HFFc6 (cell line): ENCODE data around the gene RAMP2. TPM values are rescaled to one million over a fixed set of nuclear protein-coding genes. Genes with fewer than 3 reads are reported as not detected.

ENCODE experiments used
- DNase-seq: peaks from one replicate; pipeline ENCODE4 v3.0.0-alpha.2; 2018
- H3K27ac Mint-ChIP-seq: 2 replicates; pipeline ENCODE4 v1.8.0; 2020; ENCODE audit warnings: mild to moderate bottlenecking, mixed read lengths
- H3K27me3 Mint-ChIP-seq: 2 replicates; pipeline ENCODE4 v1.8.0; 2021; ENCODE audit warnings: mild to moderate bottlenecking, moderate library complexity, mixed read lengths; ENCODE audit not compliant: insufficient read depth
- H3K36me3 Mint-ChIP-seq: 2 replicates; pipeline ENCODE4 v1.8.0; 2021; ENCODE audit warnings: low read depth, mixed read lengths
- H3K4me1 Mint-ChIP-seq: 2 replicates; pipeline ENCODE4 v1.8.0; 2020; ENCODE audit warnings: low read depth, mixed read lengths
- H3K4me3 Mint-ChIP-seq: 2 replicates; pipeline ENCODE4 v1.8.0; 2020; ENCODE audit warnings: mild to moderate bottlenecking, moderate library complexity, mixed read lengths
- H3K9me3 Mint-ChIP-seq: 2 replicates; pipeline ENCODE4 v1.8.0; 2020; ENCODE audit warnings: mild to moderate bottlenecking, mixed read lengths
- total RNA-seq, 6 experiments: library from RNA; stranded (reverse); fragmentation: NEBNext Ultra II Directional; extraction: Animal tissue kit (Norgen Biotek cat#: 25700); gene quantifications; 2 replicates in 1 of 6; 3 replicates in 5 of 6; pipeline ENCODE4 v1.2.3, GENCODE V29; 2021
- TF ChIP-seq, protein P1 (sequence below): fragments of 200-600 bp; sonication (generic); IDR thresholded peaks from 2 replicates; pipeline ENCODE4 v1.5.0; 2021; ENCODE audit warnings: antibody characterized with exemption, mild to moderate bottlenecking

Gene RAMP2
- total RNA-seq, 6 experiments from 2014 or later, result 0.40 to 1.3 (median 0.80) TPM

DNA sequence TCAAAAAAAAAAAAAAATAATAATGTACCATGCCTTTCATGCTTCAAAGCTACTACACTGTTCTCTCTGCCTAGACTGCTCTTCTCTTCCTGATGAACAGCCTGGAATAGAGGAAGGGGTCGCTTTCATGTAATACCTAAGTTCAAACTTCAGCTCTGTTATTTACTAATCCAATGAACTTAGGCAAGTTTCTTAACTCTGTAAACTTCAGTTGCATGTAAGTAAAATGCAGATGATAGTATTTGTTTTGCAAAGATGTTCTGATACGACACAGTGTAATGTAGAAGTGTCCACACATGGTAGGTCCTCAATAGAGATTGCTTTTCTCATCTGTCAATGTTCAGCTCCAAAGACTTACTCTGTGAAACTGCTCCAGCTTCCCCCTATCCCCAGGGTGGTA lies 30.9 kb downstream of the RAMP2 start:
- TF ChIP-seq, protein P1, sequence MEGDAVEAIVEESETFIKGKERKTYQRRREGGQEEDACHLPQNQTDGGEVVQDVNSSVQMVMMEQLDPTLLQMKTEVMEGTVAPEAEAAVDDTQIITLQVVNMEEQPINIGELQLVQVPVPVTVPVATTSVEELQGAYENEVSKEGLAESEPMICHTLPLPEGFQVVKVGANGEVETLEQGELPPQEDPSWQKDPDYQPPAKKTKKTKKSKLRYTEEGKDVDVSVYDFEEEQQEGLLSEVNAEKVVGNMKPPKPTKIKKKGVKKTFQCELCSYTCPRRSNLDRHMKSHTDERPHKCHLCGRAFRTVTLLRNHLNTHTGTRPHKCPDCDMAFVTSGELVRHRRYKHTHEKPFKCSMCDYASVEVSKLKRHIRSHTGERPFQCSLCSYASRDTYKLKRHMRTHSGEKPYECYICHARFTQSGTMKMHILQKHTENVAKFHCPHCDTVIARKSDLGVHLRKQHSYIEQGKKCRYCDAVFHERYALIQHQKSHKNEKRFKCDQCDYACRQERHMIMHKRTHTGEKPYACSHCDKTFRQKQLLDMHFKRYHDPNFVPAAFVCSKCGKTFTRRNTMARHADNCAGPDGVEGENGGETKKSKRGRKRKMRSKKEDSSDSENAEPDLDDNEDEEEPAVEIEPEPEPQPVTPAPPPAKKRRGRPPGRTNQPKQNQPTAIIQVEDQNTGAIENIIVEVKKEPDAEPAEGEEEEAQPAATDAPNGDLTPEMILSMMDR, result no peak
- Mint-ChIP-seq H3K27me3 (no peaks in the 10 kb centered on the region; the same call in 1 of the 2 replicates), H3K4me1 (peaks cover 4% of the 10 kb centered on the region), H3K9me3 (no peaks in the 10 kb centered on the region), H3K27ac (no peak overlapping the region), H3K36me3 (peaks cover 46% of the 10 kb centered on the region), H3K4me3 (no peak overlapping the region)
- DNase-seq, result no peak

DNA sequence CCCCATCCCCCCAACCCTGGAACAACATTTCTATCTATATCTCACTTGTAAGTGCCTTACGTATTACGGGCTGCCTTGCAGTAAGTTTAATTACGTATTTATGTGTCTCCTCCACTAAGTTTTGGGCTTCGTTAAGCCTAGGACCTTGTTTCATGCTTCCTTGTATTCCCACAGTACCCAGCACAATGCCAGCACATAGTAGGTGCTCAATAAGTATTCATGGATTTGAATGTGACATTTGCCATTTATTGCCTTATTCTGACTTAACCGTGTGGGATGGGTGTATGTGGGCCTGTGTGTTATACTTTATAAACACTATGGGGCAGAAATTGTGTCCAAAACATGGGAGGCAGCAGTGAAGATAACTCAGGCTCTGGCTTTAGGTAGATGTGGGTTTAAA lies 31.5 kb downstream of the RAMP2 start:
- Mint-ChIP-seq H3K9me3 (no peaks in the 10 kb centered on the region), H3K27me3 (no peaks in the 10 kb centered on the region; the same call in 1 of the 2 replicates), H3K4me3 (no peak overlapping the region), H3K27ac (no peak overlapping the region), H3K4me1 (peaks cover 10% of the 10 kb centered on the region), H3K36me3 (peaks cover 42% of the 10 kb centered on the region)
- TF ChIP-seq, protein P1, result no peak
- no peak for DNase-seq

DNA sequence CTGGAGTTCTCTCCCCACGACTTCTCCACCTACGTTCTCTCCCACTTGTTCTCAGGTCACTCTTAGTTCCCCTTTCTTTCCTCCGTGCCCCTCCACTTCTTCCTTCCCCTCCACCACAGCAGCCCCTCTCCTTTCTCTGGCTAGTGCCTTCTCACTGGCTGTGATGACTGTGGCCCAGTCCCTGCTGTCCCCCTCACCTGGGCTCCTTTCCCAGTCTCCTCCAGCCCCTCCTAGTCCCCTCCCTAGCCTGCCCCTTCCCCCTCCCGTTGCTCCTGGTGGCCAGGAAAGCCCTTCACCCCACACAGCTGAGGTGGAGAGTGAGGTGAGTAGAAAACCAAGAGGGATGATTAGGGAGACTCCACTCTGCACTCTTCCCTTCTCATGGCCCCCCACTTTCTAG lies 34.0 kb downstream of the RAMP2 start:
- Mint-ChIP-seq H3K4me1 (peaks cover 23% of the 10 kb centered on the region), H3K36me3 (peaks cover 27% of the 10 kb centered on the region), H3K9me3 (peaks cover 4% of the 10 kb centered on the region), H3K27ac (no peak overlapping the region), H3K4me3 (no peak overlapping the region), H3K27me3 (peaks cover 7% of the 10 kb centered on the region)
- no peak for DNase-seq
- TF ChIP-seq, protein P1, result no peak

DNA sequence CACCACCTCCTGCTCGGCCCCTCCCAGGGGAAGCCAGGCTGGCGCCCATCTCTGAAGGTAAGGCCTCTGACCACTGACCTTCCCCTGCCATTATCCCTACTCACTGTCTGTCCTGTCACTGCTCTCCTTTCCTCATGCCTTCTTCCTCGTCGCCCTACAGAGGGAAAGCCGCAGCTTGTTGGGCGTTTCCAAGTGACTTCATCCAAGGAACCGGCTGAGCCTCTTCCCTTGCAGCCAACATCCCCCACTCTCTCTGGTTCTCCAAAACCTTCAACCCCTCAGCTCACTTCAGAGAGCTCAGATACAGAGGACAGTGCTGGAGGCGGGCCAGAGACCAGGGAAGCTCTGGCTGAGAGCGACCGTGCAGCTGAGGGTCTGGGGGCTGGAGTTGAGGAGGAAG lies 34.4 kb downstream of the RAMP2 start:
- peaks cover 23% of the 10 kb centered on the region for H3K4me1 Mint-ChIP-seq
- no peak overlapping the region; the same call in 1 of the 2 replicates for H3K27ac Mint-ChIP-seq
- peaks cover 23% of the 10 kb centered on the region for H3K36me3 Mint-ChIP-seq
- no peak for DNase-seq
- TF ChIP-seq, protein P1, result no peak
- peaks cover 4% of the 10 kb centered on the region for H3K9me3 Mint-ChIP-seq
- peaks cover 10% of the 10 kb centered on the region for H3K27me3 Mint-ChIP-seq
- H3K4me3 Mint-ChIP-seq, result no peak overlapping the region

DNA sequence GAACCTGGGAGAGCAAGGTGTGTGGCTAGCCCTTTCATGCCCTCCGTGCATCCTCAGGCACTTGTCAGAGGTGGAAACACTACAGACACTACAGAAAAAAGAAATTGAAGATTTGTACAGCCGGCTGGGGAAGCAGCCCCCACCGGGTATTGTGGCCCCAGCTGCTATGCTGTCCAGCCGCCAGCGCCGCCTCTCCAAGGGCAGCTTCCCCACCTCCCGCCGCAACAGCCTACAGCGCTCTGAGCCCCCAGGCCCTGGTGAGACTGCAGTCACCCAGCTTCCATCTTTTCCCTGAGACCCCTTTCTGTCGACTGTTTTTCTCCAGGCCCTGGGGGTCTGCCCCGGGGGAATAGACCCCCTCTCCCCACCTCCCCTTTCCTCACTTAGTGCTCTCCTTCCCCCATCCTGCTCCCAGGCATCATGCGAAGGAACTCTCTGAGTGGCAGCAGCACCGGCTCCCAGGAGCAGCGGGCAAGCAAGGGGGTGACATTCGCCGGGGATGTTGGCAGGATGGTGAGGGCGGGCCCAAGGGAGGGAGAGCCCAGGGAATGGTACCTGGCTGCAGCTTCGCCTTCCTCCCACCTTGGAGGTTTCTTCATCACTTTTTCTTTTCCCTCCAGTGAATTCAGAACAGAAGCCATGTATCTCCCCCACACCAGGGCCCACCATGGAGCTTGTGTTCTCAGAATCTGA lies 35.2 kb downstream of the RAMP2 start:
- no peak for DNase-seq
- peaks cover 16% of the 10 kb centered on the region for H3K36me3 Mint-ChIP-seq
- no peak overlapping the region for H3K27ac Mint-ChIP-seq
- peaks cover 4% of the 10 kb centered on the region for H3K9me3 Mint-ChIP-seq
- peaks cover 10% of the 10 kb centered on the region for H3K27me3 Mint-ChIP-seq
- H3K4me1 Mint-ChIP-seq, result peaks cover 23% of the 10 kb centered on the region
- TF ChIP-seq, protein P1, result no peak
- H3K4me3 Mint-ChIP-seq, result peak overlapping the region; percentile 38
